Peyer's patch (tissue), 4 donors: ENCODE data around the gene NBEAL2.

Experiments
- CTCF ChIP-seq, 6 experiments: fragments of 450-650 bp in 4 of 6; fragments of 200-600 bp in 2 of 6; sonication (generic) in 1 of 6; IDR thresholded peaks; one replicate each; pipeline ENCODE4 v1.5.1; 2017 to 2019; ENCODE audit warnings: antibody characterized with exemption in 6 of 6, mild to moderate bottlenecking in 3 of 6, moderate library complexity in 1 of 6
- POLR2A ChIP-seq, 2 donors: fragments of 450-650 bp; IDR thresholded peaks; one replicate each; pipeline ENCODE4 v1.5.1; 2017; ENCODE audit warnings: antibody characterized with exemption in 2 of 2, mild to moderate bottlenecking in 2 of 2, moderate library complexity in 2 of 2

GRCh38 chr3:46955157-46955556, 24.3 kb upstream of the NBEAL2 start:
- no peak for TF ChIP-seq CTCF (IDR thresholded peaks at IDR 0.05)
- TF ChIP-seq POLR2A (IDR thresholded peaks at IDR 0.05) = no peak
